Measurements from ENCODE around the gene SLC7A10.
A peak's percentile ranks its signal among the peaks of the same experiment; 100 is the strongest.

SLC7A10 gene

DNA sequence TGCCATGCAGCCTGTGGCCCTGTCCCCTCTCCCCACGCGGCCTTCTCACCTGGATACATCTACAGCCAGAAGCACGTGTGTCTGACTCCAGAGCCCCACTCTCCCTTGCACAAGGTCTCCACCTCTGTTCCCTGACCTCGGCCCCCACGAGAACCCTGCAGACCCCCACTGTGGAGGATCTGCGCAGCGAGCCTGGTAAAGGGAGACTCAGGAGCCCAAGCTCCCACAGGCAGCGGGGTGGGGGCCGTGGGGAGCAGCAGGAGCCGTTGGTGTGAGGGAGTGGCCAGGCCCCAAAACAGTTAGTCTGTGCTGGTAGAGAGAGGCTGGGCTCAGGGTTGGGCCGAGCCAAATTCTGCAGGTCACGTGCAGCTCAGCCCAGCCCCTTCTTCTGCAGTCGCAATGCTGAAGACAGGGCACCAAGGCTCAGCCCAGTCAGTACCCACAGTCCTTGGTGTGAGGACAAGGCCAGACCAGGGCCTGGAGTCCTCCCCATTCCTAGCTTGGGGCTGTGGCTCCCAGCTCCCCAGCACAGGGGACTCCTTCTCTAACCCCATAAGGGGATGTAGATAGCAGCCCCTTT, 28.7 kb upstream of the SLC7A10 start:
- DNase-seq = no peak

DNA sequence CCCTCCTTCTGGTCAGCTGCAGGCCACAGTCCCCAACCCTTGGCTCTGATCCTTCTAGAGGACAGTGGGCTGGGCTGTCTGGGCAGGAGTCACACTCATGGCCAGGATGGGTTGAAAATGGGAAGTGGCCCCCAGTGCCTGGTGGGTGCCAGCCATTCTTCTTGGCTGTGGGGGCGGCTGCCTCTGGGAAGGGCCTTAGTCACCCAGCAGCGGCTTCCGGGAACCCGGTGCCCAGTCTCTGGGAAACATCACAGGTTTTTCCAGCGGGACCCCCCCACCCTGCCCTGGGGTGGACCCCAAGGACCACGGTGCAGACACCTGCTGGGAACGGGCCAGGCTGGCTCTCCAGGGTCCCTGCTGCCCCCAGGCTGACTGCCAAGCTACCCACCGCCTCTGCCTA, 27.3 kb upstream of the SLC7A10 start:
- DNase-seq = peak in 1 of 2 donors; percentile 36

DNA sequence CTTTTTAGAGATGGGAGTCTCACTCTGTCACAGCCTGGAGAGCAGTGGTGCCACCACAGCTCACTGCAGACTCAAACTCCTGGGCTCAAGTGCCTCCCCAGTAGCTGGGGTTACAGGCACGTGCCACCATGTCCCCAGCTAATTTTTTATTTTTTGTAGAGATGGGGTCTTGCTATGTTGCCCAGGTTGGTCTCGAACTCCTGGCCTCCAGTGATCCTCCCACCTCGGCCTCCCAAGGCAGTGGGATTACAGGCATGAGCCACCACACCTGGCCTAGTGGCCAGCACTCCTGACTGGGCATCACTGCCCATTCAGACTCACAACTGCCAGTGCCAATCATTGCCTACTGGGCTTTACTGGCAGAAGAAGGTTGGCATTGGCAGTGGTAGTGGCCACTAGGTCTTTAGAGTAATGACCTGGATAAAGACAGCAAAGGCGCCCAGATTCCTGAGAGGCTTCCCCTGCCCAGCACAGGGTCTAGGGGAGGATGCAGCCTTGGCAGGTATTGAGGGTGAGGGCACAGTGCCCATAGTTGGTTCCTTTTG, 26.8 kb upstream of the SLC7A10 start:
- DNase-seq = no peak

DNA sequence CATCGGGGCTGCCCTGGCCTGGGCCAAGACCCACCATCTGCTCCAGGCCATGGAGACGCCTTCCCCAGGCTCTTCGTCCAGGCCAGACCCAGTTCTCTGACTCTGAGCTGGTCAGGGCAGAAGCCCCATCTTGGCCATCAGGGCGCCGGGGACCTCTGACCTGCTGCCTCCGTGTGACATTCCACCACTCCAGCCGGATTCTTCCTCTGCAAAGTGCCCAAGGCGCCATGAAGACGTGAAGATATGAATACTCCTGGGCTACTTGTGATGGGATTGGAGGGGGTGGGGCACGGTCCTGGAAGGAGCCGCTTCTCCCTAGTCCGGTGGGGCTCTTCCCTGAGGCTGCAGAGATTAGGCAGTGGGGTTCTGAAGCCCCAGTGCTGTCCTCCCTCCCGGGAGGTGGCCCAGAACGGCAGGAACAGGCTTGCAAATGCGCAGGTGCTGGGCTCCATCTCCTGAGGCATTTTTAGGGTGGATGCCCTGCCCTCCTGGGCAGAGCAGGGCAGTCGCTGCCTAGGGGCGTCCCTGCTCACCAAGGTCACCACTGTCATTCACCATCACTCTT, 26.0 kb upstream of the SLC7A10 start:
- DNase-seq = no peak

DNA sequence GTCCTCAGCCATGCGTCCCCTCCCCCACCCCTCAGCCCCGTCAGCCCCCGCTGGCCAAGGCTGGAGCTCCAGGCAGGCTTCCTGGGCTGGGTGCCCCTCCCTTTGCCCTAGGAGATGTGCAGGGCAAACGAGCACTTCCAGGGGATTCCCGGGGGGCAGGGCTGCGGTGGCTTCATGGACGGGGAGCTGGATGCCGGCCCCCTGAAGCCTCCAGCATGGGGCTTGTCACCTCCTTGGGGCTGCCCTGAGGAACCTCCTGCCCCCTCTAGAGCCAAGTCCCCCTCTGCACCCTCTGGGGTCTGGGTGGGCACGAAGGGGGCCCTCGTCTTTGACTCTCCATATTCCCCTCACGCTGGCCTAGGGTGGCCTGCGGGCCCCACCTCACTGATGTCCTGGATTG, 25.4 kb upstream of the SLC7A10 start:
- no peak for DNase-seq

DNA sequence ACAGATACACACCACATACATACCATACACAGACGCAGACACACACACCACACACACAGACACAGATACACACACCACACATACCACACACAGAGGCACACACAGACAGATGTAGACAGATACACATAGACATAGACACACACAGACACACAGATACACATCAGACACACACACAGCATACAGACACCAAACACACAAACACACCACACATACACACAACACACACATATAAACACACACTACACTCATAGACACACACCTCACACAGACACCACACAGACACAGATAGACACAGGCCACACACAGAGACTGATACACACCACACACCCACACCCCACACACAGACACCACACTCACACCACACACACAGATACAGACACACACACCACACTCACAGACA, 24.9 kb upstream of the SLC7A10 start:
- DNase-seq = no peak

DNA sequence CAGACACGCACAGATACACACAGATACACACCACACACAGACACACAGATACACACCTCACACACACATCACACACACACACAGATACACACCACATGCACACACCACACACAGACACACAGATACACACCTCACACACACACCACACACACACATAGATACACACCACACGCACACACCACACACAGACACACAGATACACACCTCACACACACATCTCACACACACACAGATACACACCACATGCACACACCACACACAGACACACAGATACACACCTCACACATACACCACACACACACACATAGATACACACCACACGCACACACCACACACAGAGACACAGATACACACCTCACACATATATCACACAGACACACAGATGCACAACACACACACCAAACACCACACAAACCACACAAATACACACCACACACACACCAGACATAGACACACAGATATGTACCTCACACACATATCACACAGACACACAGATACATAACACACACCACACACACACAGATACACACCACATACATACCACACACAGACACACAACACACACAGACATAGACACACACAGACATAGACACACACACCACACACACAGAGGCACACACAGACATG, 24.2 kb upstream of the SLC7A10 start:
- no peak for DNase-seq

DNA sequence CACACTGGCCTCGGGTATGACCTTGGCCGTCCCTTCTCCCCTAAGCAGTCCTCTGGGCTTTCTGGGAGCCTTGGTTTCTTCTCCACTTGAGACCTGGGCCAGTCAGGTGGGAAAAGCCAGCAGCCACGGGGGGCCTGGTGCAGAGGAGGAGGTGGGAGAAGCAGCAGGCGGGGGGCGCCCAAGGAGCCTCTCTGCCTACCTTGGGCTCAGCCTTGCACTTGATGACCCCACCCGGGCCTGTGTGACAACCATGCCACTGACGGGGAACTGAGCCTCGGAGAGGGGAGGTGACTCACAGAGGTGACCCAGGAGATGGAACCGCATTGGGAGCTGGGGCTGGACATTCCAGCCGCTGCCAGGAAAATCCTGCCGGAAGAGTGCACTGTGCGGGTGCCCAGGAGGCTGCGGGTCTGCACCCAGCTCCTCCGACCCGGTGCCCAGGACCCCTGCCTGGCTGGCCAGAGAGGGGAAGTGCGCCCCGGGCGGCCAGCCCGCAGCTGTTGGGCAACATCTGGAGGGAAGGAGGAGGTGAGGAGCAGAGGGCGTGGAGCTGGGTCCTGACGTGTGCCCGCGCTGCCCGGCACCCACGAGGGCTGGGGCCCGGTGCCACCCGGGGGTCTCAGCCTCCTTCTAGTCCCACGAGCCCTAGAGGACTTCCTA, 23.4 kb upstream of the SLC7A10 start:
- DNase-seq = peak in 1 of 2 donors; percentile 38

DNA sequence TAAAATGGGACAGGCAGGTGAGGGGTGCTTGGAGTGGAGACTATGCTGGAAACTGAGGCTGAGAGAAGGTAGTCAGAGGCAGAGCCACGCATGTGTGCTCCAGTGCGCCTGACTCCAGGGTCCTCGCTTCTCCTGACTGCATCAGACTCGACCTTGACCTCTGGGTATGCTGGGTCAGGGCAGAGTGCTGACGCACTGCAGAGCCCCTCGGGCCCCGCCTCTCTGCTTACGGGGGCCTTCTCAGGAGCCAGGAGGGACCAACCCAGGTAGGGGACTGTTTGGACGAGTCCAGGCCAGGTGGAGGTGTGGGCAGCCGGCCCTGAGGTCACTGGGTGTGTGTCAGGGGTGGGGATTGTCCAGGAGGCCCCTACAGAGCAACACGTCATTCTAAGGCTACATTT, 22.9 kb upstream of the SLC7A10 start:
- no peak for DNase-seq

DNA sequence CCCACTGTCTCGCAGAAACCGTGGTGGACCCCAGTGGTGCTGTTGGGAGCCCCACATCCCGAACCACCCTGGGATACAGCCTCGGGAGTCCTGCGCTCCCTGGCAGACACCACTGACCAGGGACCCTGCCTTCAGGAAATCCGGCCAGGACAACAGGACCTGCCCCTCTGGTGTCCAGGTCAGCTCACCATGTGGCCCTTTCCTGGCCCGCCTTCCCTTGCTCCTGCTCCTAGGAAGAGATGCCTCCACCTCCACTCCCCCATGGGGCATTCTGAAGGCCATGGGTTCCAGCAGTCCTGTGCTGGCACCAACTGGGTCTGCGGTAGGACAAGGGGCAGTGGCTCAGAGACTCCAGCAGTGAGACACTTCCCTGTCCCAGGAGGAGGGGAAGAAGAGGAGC, 22.5 kb upstream of the SLC7A10 start:
- no peak for DNase-seq

DNA sequence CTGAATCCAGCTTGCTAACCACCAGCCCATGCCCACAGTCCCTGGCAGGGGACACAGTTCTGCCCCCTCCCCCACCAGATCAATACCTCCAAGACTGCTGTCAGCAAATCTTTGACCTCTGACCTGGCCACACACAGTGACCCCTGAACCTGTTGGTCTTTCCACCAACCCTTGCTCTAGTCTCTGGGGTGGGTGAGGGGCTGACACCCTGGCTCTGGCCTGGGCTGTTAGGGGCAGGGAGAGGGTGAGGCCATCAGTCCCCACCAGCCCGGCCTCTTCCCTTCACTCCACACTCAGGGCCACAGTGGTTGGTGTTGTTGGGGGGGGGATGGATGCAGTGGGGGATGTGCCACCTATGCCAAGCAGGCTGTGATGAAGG, 21.8 kb upstream of the SLC7A10 start:
- no peak for DNase-seq

DNA sequence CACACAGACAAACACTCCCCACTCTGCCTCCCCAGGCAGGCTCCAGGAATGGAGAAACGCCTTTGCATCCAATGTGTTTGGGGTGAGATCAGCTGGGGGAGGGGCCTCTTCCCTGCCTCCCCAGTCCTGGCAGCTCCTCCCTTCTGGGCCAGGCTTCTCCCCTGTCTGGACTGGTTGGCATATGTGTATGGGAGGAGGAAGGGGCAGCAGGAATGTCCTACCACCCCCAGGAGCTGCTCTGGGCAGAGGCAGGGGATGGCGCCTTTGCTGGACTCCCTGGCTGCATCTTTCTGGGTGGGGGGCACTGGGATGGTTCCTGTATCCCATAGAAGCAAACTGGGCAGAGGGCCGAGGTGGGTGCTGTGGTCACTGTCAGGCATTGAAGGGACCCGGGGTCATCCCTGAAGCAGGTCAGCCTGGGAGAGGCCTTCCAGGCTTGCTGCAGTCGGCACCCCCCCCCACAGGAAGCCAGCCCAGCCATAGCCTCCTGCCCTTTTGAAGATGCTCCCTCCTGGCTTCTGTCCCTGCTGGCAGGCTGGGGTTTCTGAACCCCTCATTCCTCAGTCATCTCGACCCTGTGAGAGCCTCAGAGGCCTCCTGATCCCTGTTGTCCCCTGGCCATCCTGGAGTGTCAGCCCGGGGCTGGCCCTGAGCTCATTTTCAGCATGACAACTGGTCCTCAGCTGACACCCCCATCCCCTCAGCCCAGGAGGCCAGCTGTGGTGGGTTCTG, 21.2 kb upstream of the SLC7A10 start:
- DNase-seq = no peak

DNA sequence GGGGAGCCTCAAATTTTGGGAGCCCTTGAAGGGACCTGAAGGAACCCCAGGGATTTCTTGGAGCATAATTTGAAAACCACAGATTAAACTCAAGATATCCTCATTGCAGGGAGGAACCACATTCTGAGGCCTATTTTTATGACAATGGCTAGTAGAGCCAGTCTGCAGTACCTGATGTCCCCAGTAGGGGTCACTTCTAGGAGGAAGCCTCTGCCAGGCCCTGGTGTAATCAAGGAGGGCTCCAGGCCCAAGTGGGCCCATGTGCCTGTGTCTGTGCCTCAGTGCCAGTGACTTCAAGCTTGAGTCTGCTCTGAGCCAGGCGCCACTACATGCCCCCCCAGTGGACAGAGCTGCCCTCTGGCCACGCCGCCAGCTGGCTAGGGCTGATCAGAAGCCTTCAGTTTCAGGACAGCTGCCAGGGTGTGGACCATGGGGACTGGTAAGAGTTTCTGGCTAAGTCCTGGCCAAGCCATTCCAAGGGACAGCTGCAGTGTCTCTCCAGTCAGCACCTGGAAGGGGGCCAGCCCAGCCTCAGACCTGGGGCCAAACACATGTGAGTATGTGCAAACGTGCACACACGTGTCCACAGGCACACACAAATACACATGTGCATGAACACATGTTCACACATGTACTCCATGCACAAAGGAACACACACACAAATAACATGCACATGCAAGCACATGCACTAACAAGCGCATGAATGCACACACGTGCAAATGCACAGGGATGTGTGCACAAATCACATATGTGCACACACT, 20.5 kb upstream of the SLC7A10 start:
- DNase-seq = peak in 1 of 2 donors; percentile 16

DNA sequence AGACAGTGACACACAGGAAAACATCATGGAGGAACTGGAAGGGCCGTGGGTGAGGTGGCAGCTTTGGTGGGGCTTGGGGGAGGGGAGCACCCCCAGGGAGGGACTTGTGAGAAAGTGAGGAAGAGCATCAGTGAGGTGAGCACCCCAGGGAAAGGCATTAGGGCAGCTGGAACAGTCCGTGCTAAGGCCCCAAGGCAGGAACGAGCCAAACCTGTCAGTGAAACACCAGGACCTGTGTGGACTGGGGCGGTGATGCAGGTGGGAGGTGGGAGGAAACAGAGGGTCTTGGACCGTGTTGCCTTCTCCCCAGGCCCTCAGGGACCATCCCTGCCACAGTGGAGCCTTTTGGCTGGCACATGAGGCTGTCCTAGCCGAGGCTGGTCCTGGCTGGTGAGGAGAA, 17.3 kb upstream of the SLC7A10 start:
- no peak for DNase-seq

DNA sequence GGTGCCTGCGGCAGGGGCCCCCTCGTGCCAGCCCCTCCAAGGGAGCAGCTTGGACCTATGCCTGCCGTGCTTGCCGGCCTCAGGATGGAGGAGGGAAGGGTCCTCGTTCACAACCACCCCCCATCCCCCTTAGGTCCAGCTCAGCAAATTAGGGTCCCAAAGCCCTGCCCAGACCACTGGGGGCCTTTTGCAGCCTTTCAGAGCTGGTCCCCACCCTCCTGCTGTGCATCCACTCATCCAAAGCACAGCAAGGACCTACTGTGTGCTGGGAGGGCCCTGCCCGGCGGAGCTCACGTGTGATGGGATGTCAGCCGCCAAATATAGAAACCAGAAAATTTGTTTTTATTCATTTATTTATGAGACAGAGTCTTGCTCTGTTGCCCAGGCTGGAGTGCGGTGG, 16.5 kb upstream of the SLC7A10 start:
- no peak for DNase-seq

DNA sequence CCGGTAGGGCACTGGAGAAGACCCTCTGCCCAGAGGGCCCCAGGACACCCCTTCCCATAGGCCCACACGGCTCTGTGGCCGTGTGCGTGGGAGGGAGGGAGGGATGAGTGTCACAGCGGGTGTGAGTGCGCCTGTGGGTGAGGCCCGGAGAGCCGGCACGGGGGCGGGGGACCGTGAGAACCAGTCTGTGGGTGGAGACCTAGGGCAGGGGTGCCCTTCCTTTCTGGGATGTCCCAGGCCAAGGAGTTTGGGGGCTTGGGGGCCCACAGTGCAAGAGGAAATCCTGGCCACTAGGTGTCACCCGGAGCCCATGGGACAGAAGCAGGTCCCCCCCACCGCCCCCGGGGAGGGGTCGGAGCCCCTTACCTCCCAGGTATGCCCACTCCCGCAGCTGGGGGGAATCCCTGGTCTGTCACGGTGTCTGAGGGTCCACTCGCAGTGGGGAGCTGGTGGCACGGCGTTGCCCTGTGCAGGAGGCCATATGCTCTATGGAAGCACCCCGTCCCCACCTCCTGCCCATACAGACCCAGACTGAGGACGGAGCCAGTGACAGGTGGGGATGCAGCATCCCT, 16.0 kb upstream of the SLC7A10 start:
- peak; percentile 46 to 62 for DNase-seq

DNA sequence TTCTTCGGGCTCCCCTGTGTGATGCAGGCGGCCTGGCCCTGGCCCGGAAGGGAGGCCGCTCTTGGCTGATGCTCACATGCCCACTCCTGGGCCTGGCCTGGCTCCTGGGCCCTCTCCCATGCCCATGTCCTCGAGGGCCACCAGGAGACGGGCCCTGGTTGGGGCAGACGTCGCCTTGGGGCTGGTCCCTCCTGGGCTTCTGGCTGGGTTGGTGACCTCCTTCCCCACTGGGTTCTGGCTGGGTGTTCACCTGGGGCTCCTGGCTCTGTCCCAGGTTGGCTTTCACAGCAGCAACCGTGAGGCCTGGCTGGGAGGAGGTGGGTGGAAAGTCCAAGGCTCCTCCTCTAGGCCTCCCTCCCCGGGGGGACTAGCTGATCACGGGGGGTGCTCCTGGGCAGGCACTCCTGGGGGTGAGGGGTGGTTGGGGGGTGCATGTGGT, 15.5 kb upstream of the SLC7A10 start:
- DNase-seq = no peak

DNA sequence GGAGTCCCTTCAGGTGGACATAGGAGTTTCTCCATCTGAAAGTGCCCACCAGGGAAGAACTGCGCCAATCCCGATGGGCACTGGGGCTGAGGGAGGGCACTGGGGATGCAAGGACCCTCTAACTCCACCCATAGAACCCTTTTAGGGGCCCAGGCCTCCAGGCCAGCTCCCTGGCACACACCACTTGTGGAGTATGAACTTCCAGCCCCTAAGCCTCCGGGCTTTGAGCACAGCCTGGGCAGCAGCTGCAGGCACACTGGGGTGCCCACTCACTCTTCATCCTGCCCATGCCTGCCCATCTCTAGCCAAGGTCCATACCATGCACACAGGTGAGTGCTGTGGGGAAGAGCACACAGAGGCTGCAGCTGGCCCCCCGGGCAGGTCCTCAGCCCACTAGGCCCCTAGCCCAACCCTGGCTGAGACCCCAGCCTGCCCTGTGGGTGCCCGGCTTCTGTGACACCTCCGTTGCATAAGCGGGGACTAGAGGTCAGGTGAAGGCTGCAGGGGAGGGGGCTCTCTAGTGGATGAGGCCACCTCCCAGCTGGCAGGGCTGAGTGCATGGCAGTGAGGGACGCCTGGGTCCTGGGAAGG, 14.6 kb upstream of the SLC7A10 start:
- no peak for DNase-seq

DNA sequence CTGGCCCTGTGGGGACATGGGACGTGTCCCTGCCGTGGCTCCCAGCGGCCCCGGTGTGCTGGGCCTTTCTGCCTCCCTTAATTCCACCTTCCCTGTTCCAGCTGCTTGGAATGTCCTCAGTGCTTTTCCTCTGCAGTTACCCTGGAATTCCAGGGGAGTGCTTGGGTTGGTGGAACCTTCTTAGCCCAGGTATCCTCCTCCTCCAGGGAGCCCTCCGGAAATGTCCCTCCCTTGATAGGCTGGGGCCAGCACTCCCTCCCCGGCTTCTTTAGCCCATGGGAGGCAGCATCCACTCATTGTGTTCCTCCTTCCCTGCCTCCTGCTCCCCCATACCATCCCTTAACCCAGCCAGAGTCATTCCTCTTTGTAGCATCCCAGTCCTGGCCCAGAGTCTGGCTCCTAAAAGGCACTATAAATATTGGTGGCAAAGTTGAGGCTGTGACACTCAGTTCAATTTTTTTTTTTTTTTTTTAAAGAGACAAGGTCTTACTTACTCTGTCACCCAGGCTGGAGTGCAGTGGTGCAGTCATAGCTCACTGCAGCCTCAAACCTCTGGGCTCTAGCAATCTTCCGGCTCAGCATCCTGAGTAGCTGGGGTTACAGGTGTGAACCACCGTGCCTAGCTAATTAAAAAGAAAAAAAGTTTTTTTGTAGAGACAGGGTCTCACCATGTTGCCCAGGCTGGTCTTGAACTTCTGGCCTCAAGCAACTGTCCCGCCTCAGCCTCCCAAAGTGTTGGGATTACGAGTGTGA, 13.7 kb upstream of the SLC7A10 start:
- peak in 1 of 2 donors; percentile 28 for DNase-seq

DNA sequence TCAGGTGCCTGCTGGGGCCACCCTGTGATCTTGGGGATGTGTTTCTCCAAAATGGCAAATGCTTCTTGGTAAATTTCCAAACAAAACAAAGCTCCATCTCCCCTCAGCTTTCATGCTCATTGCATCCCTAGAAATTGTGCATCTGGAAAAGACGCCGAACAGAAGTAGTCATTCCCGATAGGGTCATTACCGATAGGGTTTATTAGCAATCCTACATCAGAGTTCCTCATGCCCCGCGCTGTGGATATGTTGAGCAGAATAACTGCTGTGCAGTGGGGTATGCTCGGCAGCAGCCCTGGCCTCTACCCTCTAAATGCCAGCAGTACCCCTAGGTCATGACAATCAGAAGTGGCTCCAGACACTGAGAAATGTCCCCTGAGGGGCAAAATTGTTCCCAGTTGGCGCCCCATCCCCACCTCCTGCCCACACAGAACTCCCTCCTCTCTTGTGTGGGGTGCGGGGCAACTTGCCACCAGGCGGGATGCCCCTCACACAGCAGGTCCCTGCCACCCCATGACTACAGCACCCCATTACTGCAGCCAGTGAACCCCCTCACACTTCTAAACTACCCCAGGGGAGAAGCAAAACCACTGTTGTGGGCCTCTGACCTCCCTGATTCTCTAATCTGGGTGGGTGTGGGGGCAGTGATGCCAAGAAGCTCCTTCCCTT, 13.0 kb upstream of the SLC7A10 start:
- no peak for DNase-seq

Data from CD4-positive, alpha-beta T cell treated with Interferon alpha-2 for 1 hour (primary cell).